Panc1 (cell line): Measurements from ENCODE around the gene ASPHD1.
A peak's percentile ranks its signal among the peaks of the same experiment; 100 is the strongest.

Experiments
- CTCF ChIP-seq: fragments of 450-650 bp; IDR thresholded peaks from 2 replicates; pipeline ENCODE4 v1.5.1; 2017; ENCODE audit warnings: mild to moderate bottlenecking
- POLR2AphosphoS5 ChIP-seq: IDR thresholded peaks from 2 replicates; pipeline ENCODE4 v1.6.1; 2012; ENCODE audit warnings: mild to moderate bottlenecking, low read depth, low read length, moderate library complexity
- REST ChIP-seq, 2 experiments: IDR thresholded peaks; 2 replicates each; pipeline ENCODE4 v1.6.1; 2011 to 2012; ENCODE audit warnings: low read depth in 2 of 2, control low read depth in 1 of 2, low read length in 1 of 2, mild to moderate bottlenecking in 1 of 2, moderate library complexity in 1 of 2; ENCODE audit not compliant: insufficient read depth in 1 of 2
- SIN3A ChIP-seq: IDR thresholded peaks from 2 replicates; pipeline ENCODE4 v1.6.1; 2012; ENCODE audit warnings: low read depth, mild to moderate bottlenecking, low read length, moderate library complexity, borderline replicate concordance; ENCODE audit not compliant: insufficient read depth
- TCF7L2 ChIP-seq: IDR thresholded peaks from 2 replicates; pipeline ENCODE4 v1.6.1; 2011; ENCODE audit warnings: mild to moderate bottlenecking, low read depth, low read length, inconsistent platforms

- TF ChIP-seq CTCF = no peak; the same call in 1 of the 2 replicates
- TF ChIP-seq POLR2AphosphoS5 = 0 out of 2 replicates have a peak, but pooled peaks have one; percentile 6
- TF ChIP-seq REST (IDR thresholded peaks at IDR 0.05; ENCODE audit: insufficient read depth in 1 of 2, low read depth in 2 of 2, low read length in 1 of 2) = no peak
- TF ChIP-seq TCF7L2 = no peak
- TF ChIP-seq SIN3A = no peak
Measured at GRCh38 chr16:29910819-29911675, 10.8 kb downstream of the ASPHD1 start.
